LHCN-M2 (cell line): ENCODE data around the gene GPR183. TPM values are rescaled to one million over a fixed set of nuclear protein-coding genes. Genes with fewer than 3 reads are reported as not detected.

ENCODE experiments used
- DNase-seq: peaks from one replicate; pipeline ENCODE4 v3.0.0-alpha.2; 2012; ENCODE audit warnings: low read depth
- total RNA-seq: library from RNA; depleted of rRNA; stranded (reverse); fragments of >200 nt; gene quantifications from 2 replicates; pipeline ENCODE4 v1.2.3, GENCODE V29; 2014

GPR183 gene
- total RNA-seq, 1 experiment from 2014 or later = 0.11 TPM

DNA sequence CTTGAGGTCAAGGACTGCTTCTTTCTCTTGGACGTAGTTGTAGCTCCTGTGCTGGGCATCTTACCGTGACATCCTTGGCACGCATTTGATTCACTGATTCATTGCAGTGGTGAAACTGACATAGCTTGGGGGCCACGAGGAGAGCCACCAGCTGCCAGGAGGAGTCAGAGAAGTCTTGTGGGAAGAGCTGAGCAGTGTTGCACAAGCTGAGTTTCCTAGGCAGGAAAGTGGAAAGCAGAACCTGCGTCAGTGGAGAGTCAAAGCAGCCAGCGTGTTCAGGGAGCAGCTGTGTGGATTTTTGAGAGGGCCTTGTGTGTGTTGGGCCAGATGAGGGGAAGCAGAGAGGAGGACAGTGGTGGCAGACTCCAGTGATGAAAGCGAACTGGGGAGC, 5.3 kb upstream of the GPR183 start:
- DNase-seq = peak; percentile 99

DNA sequence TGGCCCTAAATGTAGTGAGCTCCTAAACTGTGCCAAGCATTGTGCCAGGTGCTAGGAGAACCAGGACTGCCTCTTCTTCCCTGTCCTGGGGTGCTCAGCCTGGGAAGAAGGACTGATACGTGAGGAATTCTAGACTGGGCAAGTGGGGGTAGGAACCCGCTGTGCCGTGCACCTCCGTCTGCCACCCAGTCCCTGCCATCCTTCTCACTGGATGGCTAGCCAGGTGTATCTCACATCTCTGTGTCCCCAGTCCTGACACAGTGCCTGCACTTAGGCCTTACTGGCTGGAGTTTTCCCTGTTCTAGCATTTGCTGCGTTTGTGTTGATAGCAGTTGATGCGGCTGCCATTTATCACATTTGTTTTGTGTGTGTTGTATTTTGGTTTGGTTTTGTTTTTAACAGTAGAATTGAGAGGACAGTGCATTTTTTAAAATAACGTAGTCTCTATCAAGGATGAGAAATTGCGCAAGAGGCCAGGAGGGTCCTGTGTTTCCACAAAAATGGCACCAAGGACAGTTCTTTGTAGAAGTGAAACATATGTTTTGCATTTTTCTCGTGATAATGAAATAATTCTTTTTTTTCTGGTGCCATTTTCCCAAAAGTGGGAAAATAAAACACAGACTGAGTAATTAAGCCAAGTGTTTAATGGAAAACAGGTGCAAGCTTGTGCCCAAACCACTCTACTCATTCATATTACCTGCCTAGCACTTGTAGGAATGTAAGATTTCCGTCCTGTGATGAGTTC, 4.7 kb upstream of the GPR183 start:
- DNase-seq = no peak

DNA sequence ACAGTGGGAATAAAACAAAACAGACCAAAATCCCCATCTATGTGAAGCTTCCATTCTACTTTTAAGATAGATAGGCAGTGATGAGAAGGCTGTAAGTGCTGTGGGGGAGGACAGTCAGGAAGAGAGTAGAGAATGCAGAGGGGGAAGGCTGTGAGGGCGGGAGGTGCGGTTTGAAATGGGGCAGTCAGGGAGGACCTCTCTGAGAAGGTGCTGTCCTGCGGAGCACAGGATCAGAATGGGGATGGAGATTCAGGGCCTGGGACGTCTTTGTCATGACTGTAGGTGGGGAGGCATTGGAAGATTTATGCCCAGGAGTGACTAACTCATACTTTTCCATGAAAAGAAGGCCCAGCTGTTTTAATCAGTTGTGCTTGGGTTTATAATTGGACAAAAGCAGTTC, 3.9 kb upstream of the GPR183 start:
- peak; percentile 70 for DNase-seq

DNA sequence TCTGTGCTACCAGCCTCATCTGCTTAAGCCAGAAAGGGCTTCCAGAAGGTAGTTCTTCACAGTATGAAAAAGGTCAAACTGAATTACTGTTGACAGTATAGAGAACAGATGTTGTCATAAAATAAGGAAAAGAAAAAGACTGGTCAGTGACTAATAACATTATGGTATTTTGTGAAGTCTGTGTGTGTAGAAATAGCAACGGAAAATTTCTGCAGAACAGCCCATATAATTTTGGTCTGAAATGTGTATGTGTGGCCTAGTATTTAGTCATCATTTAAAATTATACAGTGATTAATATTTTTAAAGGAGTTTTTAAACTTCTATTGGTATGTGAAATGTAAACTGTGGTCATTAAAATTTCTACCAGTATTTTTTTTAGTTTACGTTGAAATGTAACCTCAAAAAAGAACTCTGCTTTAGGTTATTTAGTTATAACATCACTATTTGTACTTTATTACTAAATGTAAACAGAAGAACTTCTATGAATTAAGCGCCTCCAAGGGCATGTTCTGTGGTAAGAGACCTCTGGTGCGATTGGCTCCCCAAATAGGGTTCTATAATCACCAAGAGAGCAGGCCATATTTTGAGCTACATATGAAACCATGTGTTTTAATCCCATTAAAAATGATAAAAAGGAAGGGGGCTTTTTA, 3.3 kb upstream of the GPR183 start:
- DNase-seq = peak; percentile 85

DNA sequence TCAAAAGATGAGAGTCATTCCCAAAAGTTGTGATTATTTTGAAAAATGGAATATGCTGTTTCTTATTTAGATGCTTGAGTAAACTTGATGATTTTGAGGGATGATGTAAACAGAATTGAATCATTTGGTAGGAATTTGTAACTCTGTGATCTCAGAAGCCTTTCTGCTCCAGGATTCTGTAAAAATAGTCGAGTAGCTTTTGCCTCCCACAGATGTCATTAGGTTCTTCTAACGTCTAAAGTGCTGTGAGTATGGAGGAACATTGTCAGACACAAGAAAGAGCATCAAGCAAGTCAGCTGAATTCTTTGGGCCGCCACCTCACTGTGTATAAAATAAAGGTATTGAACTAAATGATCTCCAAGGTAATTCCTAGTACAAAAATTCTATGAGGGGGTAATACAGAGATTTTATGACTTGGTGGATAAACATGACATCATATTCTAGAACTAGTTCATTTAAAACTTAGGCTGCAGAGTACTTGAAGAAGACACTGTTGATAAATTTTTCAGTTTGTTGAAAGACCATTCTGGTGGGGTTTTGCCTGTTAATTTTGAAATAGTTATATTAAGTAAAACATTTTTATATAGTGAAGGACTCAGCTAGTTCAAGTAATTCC, 1.4 kb upstream of the GPR183 start:
- DNase-seq = peak; percentile 70

DNA sequence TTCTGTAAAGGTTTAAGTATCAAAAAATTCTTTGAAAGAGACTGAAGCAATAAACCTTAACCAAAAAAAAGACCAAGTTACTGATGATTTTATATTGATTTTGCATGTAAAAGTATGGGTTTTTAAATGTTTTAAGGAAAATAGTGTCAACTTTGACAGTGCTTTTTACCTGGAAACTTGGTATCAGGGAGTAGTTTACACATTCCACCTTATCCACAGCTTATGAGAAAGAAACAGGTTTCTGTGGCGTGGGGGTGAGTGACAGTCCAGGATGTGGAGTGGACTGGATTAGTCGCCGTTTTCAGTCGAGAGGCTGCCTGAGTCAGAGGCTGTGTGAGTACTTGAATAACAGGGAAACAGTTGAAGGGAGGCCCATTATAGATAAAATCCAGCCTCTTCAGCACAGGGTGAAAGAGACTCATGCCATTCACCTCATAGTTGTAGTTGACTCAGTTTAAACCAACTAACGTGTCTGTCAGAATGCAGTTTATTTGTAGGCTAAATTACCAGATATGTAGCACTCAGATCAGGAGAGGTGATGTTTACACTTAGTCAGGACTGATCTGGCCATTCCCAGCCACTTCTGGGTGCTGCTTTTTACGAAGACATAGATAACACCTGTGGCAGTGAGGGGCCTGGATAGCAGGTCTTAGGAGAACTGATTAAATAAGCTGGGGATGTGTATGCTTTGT, 595 bp upstream of the GPR183 start:
- peak; percentile 79 for DNase-seq

DNA sequence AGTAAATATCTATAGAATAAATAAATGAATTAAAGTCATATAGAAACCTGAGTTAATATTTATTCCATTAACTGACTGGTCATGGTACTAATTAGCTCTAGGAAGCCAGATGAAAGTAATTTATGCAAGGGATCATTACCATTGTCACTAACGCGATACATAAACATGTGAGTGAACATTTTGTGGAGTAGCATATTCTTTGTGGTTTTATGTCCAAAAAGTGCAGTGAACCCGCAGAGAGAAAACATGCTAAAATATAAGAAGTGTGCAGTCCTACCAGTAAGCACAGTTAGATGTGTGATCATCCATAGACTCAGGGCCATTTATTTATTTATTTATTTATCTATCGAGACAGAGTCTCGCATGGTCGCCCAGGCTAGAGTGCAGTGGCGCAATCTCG, 1.6 kb downstream of the GPR183 start:
- DNase-seq = no peak

DNA sequence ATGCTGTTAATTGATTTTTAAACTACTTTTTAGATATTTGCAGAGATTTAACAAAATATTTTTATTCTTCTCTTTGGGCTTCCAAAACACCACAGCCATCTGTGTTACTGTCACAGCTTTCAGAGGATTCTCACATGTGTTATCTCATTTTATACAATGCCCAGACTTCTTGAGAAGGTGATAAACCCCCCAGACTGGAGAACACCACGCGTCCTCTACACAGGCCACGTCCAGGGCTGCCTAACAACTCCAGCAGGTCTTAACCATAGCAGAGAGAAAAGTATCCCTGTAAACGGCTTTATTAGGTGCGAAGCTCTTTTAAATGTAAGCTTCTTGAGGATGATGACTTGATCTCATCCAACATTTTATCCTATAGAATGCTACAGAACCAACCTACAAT, 2.0 kb downstream of the GPR183 start:
- no peak for DNase-seq

DNA sequence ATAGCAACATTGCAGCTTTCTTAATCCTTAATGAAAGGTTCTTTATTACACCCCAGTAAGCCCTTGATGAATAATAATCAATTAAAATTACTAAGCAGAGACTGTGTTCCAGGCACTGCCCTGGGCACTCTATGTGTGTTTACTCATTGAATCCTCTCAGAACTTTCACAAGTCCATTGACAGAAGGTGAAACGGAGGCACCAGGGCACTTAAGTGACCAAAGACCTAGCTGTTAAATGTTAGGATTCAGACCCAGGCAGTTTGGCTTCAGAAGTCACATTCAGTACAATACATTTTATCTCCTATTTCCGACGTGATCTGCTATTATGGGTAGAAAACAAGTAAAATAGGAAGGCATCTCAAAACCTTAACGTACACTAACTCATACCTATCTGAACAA, 2.7 kb downstream of the GPR183 start:
- DNase-seq = no peak

DNA sequence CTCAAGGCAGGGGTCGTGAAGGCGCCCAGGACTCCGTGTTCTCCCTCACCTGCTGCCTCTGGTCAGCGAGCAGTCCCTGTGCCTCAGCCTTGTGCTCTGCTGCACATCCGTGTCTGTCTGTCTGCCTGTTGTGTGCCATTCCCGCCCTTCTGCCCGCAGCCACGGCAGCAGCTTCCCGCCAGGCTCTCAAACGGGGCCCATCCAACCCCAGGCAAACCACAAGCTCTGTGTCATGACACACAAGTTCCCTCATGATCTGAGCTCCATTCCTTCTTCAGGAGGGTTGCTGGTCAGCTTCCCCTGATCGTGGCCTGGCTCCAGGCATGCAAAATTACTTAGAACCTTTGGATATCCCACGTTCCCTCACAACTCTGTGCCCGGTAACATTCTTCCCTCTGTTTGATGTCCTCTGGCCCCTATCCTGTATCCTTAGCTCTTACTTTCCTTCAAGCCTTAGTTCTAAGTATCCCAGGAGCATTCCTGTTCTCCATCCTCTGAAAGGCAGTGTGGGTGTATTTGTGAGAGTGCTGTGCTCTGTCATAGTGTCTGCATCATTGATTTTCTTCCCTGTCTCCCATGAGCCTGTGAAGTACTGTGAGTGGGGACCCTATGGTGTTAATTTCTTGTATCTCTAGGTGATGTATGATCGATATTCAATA, 3.2 kb downstream of the GPR183 start:
- DNase-seq = no peak

DNA sequence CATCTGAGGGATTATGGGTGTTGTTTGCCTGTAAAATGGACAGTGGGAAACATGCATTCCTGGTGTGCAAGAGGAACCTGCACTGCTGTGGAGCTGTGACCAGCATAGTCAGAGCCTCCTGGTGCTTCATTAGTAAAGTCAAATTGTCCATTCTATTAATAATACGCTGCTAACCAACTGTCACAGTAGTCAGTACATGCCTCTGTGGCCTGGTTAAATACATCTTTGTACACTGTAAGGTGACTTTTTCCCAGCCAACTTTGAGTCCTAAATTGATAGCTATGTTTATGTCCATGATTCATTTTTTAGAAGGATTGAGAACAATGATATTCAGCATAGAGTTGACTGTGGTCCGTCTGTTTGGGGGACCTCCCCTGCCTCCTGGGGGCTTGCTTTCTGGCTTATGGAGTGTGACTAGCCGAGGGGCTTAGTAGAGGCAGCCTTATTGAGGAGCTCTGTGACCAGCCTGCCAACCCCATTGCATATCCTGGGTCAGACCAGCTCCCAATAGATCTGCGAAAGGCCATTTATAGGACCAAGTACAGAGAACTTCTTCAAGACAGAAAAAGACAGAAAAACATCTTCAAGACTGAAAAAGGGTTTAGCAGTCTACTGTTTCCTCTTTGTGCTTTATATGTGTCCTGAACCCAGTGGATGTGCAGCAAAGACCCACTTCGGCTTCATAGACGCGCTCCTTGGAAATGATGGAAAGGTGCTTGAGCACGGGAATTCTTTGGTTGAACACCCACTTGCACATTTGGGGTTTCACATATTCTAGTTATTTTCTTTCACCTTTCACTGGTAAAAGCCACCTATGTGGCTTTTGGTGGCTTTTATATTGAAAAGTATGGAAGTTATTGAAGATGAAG, 4.3 kb downstream of the GPR183 start:
- no peak for DNase-seq

DNA sequence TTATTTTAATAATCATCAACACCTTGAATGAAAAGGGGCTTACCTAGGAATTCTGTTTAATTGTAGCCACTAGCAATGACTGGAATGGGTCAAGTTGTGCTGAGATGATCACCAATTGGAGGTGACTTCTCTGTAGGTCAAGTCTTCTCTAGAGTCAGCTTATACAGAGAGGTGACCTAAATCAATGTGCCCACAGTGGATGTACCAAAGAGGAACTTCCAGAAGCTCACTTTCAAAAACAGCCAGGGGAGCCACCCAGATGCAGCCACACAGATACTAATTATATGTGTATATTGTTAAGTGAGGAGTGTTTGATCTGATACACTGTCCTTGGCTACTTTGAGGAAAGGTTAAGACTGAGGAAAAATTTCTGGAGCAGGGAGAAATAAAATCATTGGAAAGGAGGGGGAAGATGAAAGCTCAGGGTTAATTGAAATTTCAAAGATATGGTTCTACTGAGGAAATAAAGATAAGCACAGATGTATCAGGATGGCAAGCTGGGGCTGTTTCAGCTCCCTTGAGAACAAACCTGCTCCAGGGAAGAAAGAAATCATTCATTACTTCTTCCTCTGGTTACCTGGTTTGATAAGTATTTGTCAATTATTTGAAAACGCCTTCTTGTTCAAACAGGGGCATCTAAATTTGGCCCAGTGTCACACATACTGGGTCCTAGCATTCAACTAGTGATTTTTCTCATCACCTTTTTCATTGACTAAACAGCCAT, 5.1 kb downstream of the GPR183 start:
- DNase-seq = no peak

DNA sequence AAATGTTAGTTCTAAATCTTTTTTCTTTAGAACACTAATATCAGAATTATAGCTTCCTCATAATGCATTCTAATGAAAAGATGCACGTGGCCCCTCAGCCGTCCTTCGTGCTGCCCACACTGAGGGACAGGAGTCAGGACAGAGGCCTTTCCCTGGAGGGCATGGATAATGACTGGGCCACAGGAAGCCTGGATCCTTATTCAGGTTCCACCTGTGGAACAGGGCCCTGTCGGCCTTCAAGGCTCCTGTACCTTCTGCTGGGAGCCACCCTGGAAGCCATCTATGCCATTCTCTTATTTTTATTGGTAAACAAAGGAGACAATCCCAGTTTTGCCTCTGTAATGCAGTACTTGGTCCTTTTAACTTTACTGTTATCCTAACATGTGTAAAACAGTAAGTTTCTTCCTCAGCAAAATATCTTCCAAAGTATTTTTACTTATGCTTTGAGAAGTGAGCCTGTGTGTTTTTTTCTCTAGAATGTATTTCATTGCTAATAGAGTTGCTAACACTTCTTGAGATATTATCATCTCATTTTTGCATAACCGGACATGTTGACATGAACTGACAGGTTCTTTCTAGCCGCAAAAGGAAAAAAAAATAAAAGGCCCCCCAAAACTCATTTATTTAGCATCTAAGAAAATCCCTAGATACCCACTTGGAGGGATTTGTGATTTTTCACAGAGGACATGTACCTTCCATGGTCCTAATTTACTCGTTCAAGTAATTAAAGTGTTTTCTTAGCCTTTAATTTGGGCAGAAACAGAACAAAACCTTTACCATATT, 6.0 kb downstream of the GPR183 start:
- no peak for DNase-seq

DNA sequence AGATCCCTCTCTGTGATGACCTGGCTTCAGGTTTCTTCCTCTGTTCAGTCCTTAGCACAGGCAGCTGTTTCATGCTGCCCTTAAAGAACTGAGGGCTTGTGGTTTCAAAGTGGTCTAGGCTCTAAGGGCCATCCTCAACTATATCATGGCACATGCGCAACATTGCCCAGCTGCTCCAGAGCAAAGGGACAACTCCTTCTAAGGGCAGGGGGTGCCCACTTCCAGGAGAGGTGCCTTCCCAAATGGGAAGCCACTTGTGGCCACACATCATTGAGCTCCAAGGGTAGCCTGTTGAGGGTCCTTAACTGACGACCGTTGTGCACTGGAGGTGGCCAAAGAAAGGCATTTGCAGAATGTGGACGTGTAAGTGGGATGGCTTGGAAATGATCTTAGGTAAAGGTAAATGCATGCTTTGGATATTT, 7.3 kb downstream of the GPR183 start:
- no peak for DNase-seq

DNA sequence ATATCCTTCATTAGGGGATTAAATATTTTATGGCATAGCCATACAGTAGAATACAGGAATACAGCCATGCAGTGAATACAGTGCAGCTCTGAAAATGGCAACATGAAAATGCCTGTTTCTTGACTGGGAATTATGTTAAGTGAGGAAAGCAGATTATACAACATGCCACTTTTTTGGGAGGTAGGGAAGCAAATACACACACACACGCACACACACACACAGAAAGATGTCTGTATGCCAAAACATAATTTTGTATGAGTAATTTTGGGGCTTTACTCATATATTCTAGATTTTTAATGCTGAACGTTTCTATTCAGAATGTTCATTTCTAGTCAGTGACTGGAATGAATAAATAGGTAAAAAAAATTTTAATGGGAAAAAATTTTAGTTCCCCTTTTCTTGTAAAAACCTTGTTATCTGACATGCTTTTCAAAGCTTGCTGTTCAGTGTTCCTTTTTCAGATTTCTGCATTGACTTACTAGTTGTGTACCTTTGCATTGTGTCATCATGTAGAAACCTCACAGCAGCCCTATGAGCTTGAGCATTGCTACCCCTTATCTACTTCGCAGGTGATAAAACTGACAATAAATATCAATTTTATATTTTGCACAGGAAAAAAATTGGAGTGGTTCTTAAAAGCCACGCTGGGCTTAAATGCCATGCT, 7.8 kb downstream of the GPR183 start:
- no peak for DNase-seq

DNA sequence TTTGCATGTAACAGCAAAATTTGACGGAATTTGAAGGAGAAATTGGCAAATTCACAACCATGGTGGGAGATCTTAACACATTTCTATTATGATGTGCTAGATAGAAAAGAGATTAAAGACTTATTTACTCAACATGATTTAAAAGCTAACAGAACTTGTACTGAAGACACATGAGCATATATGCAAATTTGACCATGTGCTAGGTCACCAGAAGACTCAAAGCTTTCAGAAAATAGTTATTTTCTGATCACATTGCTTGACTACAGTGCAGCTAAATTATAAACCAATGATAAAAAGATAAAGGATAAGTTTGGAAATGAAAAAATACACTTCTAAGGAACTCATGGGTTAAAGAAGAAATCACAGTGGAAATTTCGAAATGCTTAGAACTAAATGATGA, 9.1 kb downstream of the GPR183 start:
- no peak for DNase-seq

DNA sequence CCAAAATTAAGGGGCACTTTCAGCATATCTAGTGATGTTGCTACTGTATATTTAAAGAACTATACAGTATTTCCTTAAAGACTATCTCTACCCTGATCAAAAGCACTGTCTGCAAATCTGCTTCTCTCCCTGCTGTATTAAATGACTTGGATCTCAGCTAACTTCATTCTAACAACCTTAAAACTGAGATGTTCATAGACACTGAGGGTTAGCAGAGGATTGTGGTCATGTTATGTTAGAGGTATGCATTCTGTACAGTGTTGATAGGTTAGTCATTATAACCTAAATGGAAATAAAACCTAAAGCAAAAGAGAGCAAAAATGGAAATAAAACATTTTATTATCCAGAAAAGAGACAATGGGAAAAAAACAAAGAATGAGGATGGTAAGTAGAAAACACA, 9.9 kb downstream of the GPR183 start:
- DNase-seq = no peak

DNA sequence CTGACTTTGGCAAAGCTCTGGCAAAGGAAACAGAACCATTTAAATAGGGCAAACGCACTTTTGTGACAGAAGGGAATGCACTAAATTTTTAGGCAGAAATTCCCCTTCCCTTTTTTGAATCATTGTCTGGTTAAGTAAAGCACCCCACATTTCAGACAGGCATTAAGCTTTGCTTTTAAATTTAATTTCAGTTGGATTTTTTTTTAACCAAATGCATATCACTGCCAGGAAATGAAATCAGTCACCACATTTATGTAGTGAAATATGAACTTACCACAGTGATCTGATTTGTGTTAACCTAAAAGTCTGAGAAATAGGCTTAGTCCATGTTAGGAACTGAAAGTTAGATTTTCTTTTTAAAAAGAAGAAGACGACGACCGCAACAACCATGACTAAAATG, 10.8 kb downstream of the GPR183 start:
- DNase-seq = no peak
